Retina (tissue), 1 donor: Measurements from ENCODE around the gene HELZ.

Experiments used
- DNase-seq: peaks from one replicate; pipeline ENCODE4 v3.0.0-alpha.2; 2016

The HELZ gene

DNA sequence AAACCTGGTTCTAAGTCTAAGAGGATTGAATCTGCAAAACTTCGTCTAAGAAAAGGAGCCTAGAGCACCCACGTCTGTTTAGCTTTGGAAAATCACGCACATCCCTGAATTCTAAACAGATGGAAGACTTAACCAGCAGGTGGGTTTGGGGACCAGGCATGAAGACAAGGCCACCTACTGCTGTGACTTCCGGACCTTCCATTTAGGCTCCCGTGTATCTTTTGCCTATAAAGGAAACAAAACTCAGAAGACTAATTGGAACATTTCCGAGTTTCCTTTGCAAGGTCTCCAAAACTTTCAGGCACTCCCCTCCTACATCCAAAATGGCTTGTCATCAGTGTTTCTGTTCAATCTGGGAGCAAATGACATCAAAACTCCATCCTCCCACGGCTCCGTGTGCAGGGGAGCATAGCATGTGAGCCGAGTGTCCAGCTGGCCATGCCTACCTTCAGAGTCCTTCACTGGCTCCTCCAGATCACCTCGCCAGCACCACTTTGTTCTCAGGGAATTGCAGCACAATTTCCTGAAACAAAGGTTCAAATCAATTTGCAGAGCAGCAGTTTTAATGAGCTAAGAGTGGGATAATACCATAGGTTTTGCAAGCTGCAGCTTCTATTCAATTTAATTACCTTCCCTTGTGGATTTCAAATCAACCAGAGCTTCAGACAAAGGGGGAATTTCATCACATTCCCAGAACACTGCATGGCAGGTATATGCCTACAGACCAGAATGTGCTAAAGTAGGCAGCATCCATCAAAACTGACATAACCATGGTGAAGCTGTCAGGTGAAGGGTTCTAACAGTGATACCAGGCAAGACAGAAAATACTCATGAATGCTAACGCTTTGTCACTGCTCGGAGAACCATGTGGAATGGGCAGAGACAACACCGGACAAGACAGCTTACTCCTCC lies 177.2 kb downstream of the HELZ start:
- DNase-seq = no peak

DNA sequence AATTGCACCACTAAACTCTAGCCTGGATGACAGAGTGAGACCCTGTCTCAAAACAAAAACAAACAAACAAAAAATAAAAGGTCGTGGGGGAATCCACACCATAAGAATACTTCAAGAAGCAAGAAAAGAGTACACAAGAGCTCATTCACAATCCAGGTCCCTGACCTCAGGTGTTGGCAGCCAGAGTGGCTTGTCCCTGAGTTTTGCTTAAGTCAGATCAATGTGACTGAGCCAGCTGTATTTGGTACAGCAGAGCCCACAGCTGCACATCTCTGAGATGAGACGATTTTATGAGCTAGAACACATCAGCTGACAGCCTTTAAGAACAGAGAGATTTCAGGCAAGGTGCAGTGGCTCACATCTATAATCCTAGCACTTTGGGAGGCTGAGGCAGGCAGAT lies 178.3 kb downstream of the HELZ start:
- no peak for DNase-seq

DNA sequence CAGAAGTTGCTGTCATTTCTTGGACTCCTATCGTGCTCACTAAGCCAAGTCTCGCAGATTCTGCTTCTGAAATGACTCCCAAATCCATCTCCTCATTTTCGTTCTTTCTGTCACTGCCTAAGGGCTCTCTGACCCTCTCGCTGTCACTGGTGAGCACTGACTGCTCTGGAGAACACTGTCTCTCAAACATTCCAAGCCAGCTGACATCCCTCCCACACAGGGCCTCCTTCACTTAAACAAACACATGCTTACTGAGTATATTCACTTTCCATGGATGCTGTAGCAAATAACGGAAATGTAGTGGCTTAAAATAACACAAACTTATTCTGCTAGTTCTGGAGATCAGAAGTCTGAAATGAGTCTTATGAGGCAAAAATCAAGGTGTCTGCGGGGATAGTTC lies 181.9 kb downstream of the HELZ start:
- no peak for DNase-seq

DNA sequence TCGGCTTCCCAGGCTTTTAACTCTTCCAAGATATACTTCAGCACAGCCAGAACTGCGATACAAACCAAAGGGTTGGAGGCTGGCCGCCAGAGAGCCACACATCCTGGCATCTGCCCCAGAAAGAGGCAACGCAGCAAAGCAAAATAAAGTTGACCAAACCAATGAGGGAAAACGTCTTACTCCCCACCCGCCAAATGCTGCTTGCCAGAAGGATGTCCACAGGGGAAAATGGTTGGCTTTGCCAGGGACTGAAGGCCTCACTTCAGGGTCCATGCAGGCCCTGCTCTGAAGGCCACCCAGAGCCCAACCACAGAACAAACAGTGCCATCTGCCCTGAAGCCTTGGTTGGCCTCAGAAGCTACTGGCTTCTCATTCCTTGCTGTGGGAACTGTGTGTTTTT lies 185.6 kb downstream of the HELZ start:
- no peak for DNase-seq

DNA sequence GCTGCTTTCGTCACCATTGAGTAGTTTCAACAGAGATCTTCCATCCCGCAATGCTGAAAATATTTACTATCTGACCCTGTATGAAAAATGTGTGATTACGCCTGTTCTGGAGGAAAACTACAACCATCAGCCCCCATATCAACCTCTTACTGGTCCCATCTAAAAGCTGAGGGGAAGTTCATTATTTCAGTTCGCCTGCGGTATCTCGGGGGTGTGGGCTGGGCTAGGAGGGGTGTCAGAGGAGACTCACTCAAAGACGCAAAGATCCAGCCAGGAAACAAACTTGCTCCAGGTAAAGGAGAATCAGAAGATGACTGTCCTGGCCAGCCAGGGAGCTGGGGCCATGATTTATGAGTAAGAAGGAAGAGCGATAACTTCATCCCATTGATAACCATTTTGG lies 187.0 kb downstream of the HELZ start:
- DNase-seq = no peak

DNA sequence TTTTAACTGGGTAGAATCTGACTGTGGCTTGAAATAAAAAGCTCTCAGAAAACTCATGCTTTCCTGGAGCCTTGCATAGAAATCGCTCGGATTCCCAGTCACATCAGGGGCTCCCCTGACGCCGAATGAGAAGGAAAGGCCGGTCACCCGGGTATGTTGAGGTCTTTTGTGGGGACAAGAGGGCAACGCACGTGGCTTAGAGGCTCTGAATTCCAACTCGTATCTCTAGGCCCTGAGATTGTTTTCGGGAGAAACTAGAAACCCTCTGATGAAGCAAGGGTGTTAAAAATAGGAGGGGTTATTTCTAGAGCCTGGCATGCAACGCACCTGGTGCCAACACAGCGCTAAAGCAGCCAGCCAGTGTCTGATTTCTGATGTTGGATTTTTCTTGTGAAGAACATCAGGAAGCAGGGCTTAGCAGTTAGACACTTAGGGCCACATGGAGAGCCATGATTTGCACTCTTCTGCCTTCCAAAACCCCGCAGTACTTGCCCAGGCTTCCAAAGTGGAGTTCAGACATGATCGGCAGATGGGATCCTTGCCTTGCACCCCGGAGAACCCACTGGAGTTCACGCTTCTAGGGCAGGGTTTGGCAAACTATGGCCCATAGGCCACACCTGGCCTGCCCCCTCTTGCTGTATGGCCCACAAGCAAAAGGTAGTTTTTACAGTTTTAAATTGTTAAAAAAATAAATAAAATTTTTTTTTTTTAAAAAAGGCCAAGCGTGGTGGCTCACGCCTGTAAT lies 188.1 kb downstream of the HELZ start:
- no peak for DNase-seq

DNA sequence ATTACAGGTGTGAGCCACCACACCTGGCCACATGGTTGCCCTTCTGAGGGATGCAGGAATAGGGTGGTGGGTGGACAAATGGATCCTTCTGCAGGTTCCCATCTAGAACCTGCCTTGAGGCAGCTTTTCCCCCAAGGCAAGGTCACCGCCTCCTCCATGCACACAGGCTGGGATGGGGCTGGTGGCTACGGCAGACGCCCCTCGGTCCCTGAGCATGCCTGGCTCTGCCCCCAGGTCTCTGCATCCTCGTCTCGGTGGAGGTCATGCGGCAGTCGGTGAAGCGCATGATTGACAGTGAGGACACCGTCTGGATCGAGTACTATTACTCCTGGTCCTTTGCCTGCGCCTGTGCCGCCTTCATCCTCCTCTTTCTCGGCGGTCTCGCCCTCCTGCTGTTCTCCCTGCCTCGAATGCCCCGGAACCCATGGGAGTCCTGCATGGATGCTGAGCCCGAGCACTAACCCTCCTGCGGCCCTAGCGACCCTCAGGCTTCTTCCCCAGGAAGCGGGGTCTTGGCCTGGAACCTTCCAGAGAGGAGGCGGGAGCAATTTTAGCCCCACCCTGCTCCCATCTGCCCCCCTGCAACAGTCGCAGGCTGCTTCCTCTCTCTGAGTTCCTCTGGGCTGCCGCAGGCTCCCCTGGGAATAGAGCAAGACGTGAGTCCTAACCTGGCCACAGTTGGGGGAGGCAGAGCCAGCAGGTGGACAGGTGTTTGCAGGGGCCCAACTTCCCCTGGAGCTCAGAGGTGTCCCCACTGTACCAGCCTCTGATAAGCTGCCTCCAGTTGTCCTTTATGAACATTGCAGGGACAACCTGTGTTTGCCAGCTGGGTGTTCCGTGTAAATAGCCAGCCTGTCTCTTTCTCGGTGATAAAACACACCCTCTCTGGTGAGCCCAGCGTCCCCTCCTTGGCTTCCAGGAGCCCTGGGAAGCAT lies 188.9 kb downstream of the HELZ start:
- DNase-seq = no peak

DNA sequence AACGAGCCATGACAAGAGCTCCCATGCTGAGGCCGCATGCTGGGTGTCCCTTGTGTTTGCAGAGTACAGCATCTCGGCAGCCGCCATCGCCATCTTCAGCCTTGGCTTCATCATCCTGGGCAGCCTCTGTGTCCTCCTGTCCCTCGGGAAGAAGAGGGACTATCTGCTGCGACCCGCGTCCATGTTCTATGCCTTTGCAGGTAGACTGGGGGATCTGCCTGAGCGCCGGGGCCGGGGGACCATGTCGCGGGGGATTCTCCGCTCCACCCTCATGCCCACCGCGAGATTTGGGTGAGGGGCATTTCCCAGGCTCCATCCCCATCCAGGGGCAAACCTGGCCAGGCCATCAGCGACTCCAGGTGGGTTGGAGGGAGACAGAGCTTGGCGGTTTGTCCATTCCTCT lies 190.0 kb downstream of the HELZ start:
- DNase-seq = no peak

DNA sequence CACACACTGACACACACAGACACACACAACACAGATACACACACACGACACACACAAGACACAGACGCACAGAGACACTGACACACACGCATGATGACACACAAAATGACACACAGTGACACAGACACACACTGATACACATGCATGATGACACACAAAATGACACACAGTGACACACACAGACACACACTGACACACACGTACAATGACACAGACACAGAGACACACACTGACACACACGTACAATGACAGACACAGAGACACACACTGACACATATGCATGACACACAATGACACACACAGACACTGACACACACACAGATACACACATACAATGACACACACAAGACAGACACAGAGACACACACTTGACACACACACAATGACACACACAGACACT lies 190.4 kb downstream of the HELZ start:
- DNase-seq = no peak

DNA sequence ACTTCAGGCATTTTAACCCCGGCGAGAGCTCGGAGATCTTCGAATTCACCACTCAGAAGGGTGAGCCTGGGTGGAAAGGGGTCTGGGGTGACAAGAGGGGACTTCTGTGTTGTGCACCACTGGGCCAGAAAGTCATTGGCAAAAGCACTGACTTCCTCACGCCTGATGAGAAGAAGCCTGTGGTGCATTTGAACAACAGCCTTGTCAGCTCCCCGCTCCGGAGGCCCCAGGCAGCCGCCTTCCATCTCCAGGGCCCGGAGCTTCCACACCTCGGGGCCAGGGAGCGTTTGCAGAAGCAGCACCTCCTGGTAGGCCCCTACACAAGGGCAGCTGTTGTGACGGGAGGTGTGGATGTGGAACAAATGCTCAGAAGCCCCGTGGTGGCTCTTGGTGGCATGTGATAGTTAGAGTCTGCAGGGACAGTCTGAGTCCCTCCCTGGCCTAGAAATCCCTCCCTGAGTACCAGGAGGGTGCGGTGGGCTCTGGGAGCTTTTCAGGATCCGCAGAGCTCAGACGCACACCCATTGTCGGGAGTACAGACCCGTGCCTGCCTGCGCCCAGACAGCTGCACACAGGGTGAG lies 190.9 kb downstream of the HELZ start:
- no peak for DNase-seq

DNA sequence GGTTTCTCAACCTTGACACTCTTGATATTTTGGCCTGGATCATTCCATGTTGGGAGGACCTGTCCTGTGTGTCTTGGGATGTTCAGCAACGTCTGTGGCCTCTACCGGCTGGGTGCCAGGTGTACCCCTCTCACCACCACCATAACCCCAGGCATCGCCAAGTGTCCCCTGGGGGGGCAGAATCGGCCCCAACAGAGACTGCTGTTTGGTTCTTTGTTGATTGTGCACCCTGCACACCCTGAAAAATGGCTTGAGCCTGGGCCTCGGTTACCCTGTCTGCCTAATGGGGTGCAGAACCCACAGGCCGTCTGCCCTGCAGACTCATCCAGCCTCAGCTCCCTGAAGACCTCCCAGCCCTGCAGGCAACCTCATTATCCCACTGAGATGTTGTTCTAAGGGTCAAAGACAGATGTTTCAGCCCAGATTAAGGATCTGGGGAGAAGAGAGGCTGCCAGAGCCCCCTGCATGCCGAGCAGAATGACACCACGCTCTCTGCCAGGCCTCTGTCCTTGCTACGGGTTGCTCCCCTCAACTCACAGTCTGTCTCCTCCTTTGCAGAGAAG lies 191.5 kb downstream of the HELZ start:
- no peak for DNase-seq

DNA sequence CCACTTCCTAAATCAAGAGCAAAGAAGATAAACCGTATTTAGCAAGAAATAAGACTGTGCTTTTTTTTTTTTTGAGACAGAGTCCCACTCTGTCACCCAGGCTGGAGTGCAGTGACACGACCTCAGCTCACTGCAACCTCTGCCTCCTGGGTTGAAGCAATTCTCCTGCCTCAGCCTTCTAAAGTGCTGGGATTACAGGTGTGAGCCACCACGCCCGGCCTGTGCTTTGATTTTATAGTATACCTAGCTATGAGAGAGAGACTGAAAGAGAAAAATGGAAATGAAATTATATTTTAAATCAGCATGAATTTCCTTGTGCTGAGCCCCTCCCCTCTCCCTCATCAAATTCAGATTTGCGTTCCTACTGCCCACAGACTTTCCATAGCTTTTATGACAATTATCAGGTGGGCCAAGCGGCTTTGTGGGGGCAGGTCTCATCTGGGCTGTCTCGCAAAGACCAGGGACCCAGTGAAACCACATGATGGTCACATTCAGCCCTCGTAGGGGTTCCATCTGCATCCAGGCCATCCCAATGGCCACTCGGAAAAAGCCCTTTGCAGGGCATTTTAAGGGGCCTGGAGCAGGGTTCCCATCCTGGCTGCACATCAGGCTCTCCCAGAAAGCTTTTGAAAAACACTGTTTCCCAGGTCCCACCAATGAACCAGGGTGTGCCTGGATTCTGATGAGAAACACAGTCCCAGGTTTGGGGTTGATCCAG lies 192.1 kb downstream of the HELZ start:
- DNase-seq = no peak

DNA sequence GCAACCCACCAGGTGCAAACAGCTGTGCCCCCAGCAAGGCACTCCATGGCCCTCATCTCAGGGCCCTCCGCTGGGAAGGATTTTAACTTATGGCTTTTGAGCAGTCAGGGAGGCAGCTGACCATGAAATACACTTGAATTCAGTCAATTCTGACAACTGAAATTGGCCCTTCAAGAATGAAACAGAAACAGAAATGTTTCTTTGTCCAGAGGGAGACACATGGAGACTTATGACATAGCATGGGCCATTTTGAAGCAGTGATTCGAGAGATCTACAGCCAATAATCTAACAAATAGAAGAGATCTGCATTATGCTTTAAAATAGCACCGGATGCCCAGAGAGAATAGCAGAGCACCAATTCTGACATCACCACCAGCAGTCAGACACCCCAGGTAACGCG lies 193.2 kb downstream of the HELZ start:
- no peak for DNase-seq

DNA sequence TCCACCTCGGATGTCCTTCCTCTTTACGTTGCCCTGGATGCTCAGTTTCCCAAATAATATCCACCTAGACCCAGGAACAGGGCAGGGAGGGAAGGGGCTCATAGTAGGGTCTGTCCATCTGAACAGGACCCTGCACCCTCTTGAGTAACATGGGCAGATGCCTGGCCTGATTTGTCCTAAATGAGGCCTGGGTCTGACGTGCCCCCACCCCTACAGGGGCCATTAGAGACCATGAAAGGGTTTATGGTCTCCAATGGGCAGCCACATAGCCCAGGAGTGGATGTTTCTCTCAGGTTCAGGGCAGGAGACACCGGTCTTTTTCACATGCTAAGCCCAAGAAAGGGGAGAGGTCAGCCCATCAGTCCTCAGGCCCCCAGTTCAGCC lies 193.8 kb downstream of the HELZ start:
- no peak for DNase-seq

DNA sequence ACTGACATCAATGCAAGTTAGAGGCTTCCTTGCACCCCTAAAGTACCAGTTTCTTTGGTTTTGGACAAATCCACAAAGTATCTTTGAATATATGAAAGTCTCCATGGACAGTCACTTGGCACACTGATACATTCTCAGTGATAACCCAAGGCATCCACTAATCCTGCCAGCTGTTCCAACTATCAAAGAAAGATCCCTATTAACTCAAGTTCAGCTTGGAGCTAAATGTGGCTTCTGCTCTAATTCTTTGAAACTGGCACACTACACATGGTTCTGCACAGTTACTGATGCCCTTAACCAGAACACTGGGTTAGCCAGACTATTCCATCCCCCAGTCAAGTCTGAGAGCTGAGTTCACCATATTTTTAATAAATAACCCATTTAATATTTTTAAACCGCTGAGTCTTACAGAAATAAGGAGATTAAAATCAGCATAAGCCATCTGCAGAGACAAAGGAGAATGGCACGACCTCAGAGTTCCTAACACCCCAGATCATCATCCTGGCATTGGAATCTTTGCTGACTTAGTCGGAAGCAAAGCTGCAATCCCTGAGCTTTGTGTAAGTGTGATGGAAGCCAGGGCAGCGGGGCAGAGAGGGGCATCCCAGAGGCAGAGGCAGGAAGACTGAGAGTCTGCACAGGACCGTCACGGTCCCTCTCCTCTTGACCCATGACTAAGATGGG lies 194.4 kb downstream of the HELZ start:
- no peak for DNase-seq

DNA sequence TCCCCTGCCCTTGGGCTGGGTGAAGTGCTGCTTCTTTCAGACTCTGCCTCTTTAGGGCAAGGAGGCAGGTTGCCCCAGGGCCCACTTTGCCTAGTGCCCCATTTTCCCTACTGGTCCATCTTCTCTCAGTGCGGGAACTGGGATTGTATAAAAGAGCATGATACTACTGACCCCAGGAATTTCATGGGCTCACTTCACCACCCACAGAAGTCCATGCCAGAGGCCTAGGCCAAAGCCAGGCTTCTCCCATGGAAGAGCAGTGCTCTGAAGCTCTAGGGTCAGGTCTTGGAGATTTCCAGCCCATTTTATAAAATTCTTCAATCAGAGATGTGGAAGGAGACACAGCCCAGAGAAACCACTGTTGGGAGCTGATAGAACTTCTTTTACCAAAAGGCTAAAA lies 194.9 kb downstream of the HELZ start:
- no peak for DNase-seq

DNA sequence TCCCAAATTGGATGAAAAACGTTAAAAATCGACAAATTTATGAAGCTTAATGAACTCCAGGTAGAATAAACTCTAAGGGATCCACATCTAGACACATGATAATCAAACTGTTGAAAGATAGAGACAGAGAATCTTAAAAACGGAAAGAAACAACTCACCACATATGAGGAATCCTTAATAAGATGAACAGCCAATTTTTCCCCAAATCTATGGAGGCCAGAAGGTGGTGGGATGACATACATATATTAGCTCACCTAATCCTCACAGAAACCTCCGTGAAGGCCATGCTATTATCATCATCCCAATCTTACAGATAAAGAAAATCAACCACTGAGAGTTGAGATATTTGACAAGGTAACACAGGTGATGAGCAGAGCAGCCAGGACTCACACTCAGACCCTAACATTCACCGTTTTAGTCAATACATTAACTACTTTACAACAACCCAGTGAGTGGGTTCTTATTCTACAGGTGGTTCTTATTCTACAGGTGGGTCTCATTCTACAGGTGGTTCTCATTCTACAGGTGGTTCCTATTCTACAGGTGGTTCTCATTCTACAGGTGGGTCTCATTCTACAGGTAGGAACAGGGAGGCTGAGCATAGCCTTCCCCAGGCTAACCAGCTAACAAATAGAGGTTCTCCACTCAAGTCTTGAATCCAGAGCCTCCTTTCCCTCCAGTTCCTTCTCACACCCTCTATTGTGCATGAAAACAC lies 195.8 kb downstream of the HELZ start:
- DNase-seq = no peak

DNA sequence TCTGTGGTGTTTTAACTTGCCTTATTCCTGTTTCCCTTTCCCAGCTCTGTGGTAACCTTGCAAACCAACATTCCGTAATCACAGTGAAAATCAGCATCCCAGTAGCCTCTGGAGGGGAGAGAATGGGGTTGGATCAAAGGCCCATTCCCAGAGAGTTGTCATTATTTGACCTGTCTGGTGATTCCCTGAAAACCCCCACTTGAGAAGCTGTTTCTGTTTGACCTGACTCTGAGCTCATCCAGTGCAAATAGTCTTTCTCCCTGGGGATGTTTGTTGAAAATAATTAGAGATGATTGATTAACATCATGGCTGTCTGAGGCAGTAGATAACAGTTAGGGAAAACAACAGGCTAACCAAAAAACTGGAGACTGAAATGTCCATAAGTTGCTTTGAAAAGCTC lies 197.6 kb downstream of the HELZ start:
- no peak for DNase-seq

DNA sequence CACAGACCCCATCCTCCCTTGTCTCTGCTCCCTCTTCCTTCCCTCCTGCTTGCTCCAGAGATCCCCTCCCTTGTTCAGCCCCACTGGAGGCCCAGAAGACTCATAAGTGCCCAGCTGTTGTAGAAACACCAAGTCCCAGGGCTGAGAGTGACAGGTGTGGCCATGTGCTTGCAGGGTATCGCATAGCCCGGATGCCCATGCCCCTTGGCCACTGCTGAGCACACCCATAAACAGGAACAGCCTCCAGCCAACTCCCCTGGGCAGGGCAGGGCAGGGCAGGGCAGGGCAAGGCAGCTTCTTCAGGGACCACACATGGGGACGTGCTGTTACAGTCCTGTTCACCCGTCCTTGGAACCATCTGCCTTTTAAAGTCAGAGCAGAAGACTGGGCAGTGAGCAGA lies 198.6 kb downstream of the HELZ start:
- no peak for DNase-seq

DNA sequence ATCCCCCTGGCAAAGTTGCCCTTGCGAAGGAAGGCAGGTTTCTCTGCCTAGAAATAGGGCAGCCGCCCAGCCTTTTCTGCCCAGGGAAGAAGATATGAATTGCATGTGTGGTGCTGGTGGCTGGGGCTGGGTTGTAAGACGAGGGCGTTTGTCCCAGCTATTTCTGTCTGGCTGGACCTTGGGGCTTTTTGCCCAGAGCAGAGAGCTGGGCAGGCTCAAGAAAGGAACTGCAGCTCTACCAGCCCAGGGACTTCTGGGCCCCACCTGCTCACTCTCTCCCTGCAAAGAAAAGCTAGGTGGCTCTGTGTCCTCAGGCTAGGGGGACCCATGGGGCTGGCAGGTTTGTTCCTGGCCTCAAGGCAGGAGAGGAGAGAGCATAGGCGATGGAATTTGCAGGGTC lies 200.1 kb downstream of the HELZ start:
- no peak for DNase-seq
